LNCaP clone FGC (cell line): Measurements from ENCODE around the gene GRHL3.

Source experiments
- DNase-seq: peaks from one replicate; pipeline ENCODE4 v3.0.0-alpha.2; 2011; ENCODE audit warnings: low read depth
- H3K4me3 ChIP-seq: 2 replicates; pipeline ENCODE4 v1.5.1; 2011; ENCODE audit warnings: mild to moderate bottlenecking, low read depth, low read length, control low read depth
- CTCF ChIP-seq: IDR thresholded peaks from 2 replicates; pipeline ENCODE4 v1.5.1; 2012; ENCODE audit warnings: mild to moderate bottlenecking; ENCODE audit not compliant: control insufficient read depth, insufficient read depth; ENCODE audit errors: extremely low read depth

Gene GRHL3

GRCh38 chr1:24389231-24389678 is 70.1 kb downstream of the GRHL3 start:
- no peak for DNase-seq
- no peak overlapping the region for H3K4me3 ChIP-seq
- no peak for TF ChIP-seq CTCF

- H3K4me3 ChIP-seq: no peak overlapping the region
- peak; percentile 79 for TF ChIP-seq CTCF
- DNase-seq: no peak
Observed at GRCh38 chr1:24390924-24391782, 72.0 kb downstream of the GRHL3 start.

- TF ChIP-seq CTCF: peak; percentile 63
- no peak overlapping the region for H3K4me3 ChIP-seq
- no peak for DNase-seq
Observed at GRCh38 chr1:24391882-24392603, 72.9 kb downstream of the GRHL3 start.

GRCh38 chr1:24392604-24392946 is 73.4 kb downstream of the GRHL3 start:
- no peak overlapping the region for H3K4me3 ChIP-seq
- no peak for TF ChIP-seq CTCF
- DNase-seq: no peak

- no peak for DNase-seq
- no peak for TF ChIP-seq CTCF
- no peak overlapping the region for H3K4me3 ChIP-seq
Observed at GRCh38 chr1:24392982-24393650, 74.0 kb downstream of the GRHL3 start.

- no peak for TF ChIP-seq CTCF
- H3K4me3 ChIP-seq: no peak overlapping the region
- no peak for DNase-seq
Observed at GRCh38 chr1:24393892-24394291, 74.7 kb downstream of the GRHL3 start.
